ENCODE results near the gene EGFL7. TPM values are rescaled to one million over a fixed set of nuclear protein-coding genes. Genes with fewer than 3 reads are reported as not detected.

The EGFL7 gene
- total and polyA plus RNA-seq, 2 of the 13 experiments (the other 11 are each of a cell fraction or from before 2014, with no cell fraction given) = 0.20 to 5.1 TPM

DNA sequence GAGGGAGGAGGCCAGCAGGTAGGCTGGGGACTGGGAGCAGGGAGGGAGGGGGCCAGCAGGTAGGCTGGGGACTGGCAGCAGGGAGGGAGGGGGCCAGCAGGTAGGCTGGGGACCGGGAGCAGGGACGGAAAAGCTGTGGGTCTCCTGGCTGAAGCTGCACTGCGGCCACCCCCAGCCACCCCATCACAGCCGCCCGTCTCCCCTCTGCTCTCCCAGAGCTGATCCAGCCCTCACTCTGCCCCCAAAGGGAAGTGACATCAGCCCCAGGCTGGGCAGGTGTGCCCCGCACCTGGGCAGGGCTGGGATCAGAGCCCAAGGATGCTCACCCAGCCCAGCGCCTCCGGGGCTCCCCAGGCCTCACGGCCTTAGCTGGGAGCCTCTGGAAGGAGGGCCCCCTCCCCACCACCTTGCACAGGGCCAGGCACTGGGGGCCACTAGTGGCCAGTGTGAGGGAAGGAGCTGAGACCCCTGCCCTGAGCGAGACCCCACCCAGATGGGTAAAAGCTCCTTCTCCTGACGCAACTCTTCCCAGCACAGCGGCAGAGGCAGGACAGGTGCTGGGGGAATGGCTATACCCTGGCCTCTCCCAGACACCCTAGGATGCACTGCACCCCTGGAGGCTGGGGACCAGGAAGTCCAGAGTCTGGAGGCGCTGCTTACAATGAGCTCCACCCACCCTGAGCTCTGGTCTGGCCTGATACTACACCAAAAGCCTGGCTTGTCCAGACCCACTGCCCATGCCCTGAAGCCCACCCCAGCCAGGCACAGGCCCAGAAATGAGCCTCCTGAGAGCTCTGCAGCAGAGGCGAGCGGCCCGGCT, 13.0 kb downstream of the EGFL7 start:
- DNase-seq (ENCODE audit: low spot score) = no peak
- Histone ChIP-seq H3K9ac (ENCODE audit: insufficient read depth, low read depth, low read length) (no peak overlapping the region), H2AFZ (ENCODE audit: low read length) (no peak overlapping the region), H3K4me1 (ENCODE audit: insufficient read depth, low read length) (peaks cover 69% of the 10 kb centered on the region), H3K4me2 (ENCODE audit: low read depth, low read length) (no peak overlapping the region), H3K4me3 (replicated peaks in 1 of 3; ENCODE audit: insufficient read depth in 1 of 3, low read depth in 2 of 3, low read length in 3 of 3) (no peak overlapping the region), H3K27ac (ENCODE audit: extremely low read length, insufficient read depth, low read length) (no peak overlapping the region), H3K79me2 (ENCODE audit: insufficient read depth, low read length) (no peaks in the 10 kb centered on the region), H3K9me3 (ENCODE audit: low read length) (no peaks in the 10 kb centered on the region), H4K20me1 (ENCODE audit: insufficient read depth, low read length) (no peaks in the 10 kb centered on the region; the same call in 1 of the 2 replicates), H3K27me3 (ENCODE audit: control insufficient read depth in 1 of 2, insufficient read depth in 2 of 2, low read length in 2 of 2) (peaks cover 3 to 9% of the 10 kb centered on the region in 2 experiments; a peak in 1 of 5 replicates), H3K36me3 (replicated peaks in 1 of 2; ENCODE audit: control insufficient read depth in 1 of 2, insufficient read depth in 2 of 2, low read length in 2 of 2) (no peaks in the 10 kb centered on the region)
- ATAC-seq = peak; percentile 6; the same call in 2 of the 3 replicates
- 83% methylated on average over 4 of the region's 16 CpGs for WGBS (ENCODE audit: low lambda C conversion rate)
- BruUV-seq (replicated peaks) = no TSS peak
- POLR2A ChIA-PET = no interaction called here
- intact Hi-C loops (cut with micrococcal nuclease; ENCODE audit: unreplicated experiment) (loop anchor here (1.0 kb wide), 1 partner anchor 22 kb away; no protein-coding TSS in a partner anchor), in situ Hi-C loops (cut with HindIII; ENCODE audit: extremely low pct_ligation_motif_present, low pct_unique_long_range_greater_than_20kb) (no loop called here)
- CTCF ChIA-PET (ENCODE audit: low intra/inter-chr PET ratio, low total read pairs) = no interaction called here
- no peak for FAIRE-seq
- TF ChIP-seq XRCC5 (optimal IDR thresholded peaks at IDR 0.05; ENCODE audit: low read length) = no peak
- TF ChIP-seq, protein P1, sequence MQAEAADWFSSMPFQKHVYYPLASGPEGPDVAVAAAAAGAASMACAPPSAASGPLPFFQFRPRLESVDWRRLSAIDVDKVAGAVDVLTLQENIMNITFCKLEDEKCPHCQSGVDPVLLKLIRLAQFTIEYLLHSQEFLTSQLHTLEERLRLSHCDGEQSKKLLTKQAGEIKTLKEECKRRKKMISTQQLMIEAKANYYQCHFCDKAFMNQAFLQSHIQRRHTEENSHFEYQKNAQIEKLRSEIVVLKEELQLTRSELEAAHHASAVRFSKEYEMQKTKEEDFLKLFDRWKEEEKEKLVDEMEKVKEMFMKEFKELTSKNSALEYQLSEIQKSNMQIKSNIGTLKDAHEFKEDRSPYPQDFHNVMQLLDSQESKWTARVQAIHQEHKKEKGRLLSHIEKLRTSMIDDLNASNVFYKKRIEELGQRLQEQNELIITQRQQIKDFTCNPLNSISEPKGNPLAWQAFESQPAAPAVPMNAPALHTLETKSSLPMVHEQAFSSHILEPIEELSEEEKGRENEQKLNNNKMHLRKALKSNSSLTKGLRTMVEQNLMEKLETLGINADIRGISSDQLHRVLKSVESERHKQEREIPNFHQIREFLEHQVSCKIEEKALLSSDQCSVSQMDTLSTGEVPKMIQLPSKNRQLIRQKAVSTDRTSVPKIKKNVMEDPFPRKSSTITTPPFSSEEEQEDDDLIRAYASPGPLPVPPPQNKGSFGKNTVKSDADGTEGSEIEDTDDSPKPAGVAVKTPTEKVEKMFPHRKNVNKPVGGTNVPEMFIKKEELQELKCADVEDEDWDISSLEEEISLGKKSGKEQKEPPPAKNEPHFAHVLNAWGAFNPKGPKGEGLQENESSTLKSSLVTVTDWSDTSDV (CRISPR knock-in tag; IDR thresholded peaks at IDR 0.05) = no peak
- TF ChIP-seq, protein P2, sequence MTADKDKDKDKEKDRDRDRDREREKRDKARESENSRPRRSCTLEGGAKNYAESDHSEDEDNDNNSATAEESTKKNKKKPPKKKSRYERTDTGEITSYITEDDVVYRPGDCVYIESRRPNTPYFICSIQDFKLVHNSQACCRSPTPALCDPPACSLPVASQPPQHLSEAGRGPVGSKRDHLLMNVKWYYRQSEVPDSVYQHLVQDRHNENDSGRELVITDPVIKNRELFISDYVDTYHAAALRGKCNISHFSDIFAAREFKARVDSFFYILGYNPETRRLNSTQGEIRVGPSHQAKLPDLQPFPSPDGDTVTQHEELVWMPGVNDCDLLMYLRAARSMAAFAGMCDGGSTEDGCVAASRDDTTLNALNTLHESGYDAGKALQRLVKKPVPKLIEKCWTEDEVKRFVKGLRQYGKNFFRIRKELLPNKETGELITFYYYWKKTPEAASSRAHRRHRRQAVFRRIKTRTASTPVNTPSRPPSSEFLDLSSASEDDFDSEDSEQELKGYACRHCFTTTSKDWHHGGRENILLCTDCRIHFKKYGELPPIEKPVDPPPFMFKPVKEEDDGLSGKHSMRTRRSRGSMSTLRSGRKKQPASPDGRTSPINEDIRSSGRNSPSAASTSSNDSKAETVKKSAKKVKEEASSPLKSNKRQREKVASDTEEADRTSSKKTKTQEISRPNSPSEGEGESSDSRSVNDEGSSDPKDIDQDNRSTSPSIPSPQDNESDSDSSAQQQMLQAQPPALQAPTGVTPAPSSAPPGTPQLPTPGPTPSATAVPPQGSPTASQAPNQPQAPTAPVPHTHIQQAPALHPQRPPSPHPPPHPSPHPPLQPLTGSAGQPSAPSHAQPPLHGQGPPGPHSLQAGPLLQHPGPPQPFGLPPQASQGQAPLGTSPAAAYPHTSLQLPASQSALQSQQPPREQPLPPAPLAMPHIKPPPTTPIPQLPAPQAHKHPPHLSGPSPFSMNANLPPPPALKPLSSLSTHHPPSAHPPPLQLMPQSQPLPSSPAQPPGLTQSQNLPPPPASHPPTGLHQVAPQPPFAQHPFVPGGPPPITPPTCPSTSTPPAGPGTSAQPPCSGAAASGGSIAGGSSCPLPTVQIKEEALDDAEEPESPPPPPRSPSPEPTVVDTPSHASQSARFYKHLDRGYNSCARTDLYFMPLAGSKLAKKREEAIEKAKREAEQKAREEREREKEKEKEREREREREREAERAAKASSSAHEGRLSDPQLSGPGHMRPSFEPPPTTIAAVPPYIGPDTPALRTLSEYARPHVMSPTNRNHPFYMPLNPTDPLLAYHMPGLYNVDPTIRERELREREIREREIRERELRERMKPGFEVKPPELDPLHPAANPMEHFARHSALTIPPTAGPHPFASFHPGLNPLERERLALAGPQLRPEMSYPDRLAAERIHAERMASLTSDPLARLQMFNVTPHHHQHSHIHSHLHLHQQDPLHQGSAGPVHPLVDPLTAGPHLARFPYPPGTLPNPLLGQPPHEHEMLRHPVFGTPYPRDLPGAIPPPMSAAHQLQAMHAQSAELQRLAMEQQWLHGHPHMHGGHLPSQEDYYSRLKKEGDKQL (CRISPR knock-in tag; IDR thresholded peaks at IDR 0.05; ENCODE audit: low read depth) = no peak
- TF ChIP-seq ZNF382 (CRISPR knock-in tag; IDR thresholded peaks at IDR 0.05; ENCODE audit: borderline replicate concordance) = no peak
- TF ChIP-seq ZNF775 (CRISPR knock-in tag; IDR thresholded peaks at IDR 0.05; ENCODE audit: borderline replicate concordance) = no peak
- no peak for TF ChIP-seq MED8 (CRISPR knock-in tag; IDR thresholded peaks at IDR 0.05; ENCODE audit: insufficient replicate concordance)
- 0 out of 2 replicates have a peak, but pooled peaks have one; percentile 7 for TF ChIP-seq HNRNPL (IDR thresholded peaks at IDR 0.05; ENCODE audit: low read depth, low read length)
- TF ChIP-seq KLF13 (CRISPR knock-in tag; IDR thresholded peaks at IDR 0.05) = no peak
- no peak for TF ChIP-seq HDAC6 (IDR thresholded peaks at IDR 0.05; ENCODE audit: low read depth, low read length)
- no peak for TF ChIP-seq MXD4 (CRISPR knock-in tag; IDR thresholded peaks at IDR 0.05)
- TF ChIP-seq, protein P3, sequence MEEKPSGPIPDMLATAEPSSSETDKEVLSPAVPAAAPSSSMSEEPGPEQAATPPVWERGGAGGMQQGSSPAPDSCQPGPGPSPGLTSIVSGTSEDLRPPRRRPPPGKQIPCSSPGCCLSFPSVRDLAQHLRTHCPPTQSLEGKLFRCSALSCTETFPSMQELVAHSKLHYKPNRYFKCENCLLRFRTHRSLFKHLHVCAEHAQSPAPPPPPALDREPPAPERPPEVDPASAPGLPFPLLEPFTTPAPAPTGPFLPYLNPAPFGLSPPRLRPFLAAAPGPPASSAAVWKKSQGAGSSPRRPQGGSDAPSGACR (CRISPR knock-in tag; IDR thresholded peaks at IDR 0.05) = no peak
- no peak for TF ChIP-seq ZFX (CRISPR knock-in tag; IDR thresholded peaks at IDR 0.05; ENCODE audit: low read depth)

Data from HepG2 (cell line).